GM12874 (cell line): Measurements from ENCODE around the gene TIMM17A.

Experiments
- CTCF ChIP-seq: IDR thresholded peaks from 2 replicates; pipeline ENCODE4 v1.5.1; 2011; ENCODE audit warnings: low read depth, mild to moderate bottlenecking, control low read depth, low read length, moderate library complexity; ENCODE audit not compliant: insufficient read depth

Gene TIMM17A

GRCh38 chr1:202014060-202014459, 58.8 kb downstream of the TIMM17A start:
- TF ChIP-seq CTCF = no peak

GRCh38 chr1:202014915-202015661, 59.8 kb downstream of the TIMM17A start:
- TF ChIP-seq CTCF = no peak

GRCh38 chr1:202015662-202015937, 60.3 kb downstream of the TIMM17A start:
- no peak for TF ChIP-seq CTCF

- TF ChIP-seq CTCF = no peak
These were observed 60.9 kb downstream of the TIMM17A start for GRCh38 chr1:202016022-202016810.

- TF ChIP-seq CTCF = no peak
These were observed 61.8 kb downstream of the TIMM17A start for GRCh38 chr1:202016811-202017748.

GRCh38 chr1:202017749-202018467, 62.6 kb downstream of the TIMM17A start:
- TF ChIP-seq CTCF = no peak
